ENCODE results near the gene OR52E4.

OR52E4 gene

DNA sequence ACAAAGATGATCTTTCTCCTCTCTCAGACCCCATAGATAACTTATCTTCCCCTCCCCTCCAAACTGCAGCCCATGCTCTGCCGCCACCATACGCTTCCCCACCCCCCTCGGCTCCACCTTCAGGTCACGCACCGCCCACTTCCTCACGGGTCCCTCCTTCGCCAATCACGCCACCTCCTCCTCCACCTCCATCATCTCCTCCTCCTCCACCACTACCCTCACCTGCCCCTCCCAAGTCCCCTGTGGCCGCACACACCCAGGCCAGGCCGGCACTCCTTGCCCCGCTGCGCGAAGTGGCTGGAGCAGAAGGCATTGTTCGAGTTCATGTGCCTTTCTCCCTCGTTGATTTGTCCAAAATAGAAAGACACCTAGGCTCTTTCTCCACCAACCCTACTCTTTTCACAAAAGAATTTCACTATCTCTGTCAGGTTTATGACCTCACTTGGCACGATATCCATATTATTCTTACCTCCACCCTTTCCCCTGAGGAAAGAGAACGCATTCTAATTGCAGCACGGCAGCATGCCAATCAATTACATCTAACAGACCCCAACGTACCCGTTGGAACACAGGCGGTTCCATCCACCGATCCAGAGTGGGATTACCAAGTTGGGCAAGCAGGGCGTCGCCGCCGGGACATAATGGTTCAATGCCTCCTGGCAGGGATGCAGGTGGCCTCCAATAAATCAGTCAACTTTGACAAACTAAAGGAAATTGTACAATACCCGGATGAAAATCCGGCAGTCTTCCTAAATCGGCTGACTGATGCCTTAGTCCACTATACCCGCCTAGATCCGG lies 49.3 kb downstream of the OR52E4 start:
- DNase-seq: no peak

DNA sequence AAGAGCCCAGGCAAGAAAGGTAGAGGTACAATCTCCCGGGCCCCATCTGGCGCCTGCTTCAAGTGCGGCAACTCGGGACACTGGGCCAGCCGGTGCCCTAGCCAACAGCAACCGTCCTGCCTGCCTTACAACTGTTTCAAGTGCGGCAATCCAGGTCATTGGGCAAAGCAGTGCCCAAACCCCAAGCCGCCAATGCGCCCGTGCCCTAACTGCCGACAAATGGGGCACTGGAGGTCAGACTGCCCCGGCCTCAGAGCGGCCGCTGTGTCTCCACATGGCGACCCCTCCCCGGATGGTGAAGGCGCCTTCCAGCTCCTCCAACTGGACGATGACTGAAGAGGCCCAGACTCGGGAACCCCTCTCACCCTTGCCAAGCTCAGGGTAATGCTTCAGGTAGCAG lies 50.2 kb downstream of the OR52E4 start:
- DNase-seq: no peak

DNA sequence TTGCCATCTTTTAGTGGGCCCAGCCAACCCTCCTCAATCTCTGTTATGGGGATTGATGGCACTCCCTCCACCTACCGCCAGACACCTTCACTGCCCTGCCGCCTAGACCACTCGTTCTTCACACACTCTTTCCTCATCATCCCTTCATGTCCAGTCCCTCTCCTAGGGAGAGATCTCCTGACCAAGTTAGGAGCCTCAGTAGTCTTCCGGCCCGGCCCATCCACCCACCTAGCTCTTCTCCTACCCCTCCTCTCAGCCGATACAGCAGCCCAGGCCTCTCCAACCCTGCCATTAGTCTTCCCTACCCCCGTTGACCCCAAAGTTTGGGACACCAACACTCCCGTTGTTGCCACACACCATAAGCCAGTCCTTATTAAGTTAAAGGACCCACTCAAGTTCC lies 50.6 kb downstream of the OR52E4 start:
- DNase-seq: no peak

DNA sequence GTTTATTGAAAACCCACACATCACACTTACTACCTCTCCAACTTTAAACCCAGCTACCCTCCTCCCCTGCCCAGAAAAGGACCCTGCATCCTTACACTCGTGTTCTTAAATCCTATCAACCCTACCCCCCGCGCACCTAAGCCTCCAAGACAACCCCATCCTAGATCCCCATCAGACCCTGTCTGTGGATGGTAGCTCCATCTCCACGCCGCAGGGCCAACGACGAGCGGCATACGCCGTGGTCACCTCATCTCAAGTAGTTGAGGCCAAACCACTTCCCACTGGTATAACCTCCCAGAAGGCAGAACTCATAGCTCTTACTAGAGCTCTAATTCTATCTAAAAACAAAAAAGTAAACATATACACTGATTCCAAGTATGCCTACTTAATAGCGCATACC lies 52.2 kb downstream of the OR52E4 start:
- no peak for DNase-seq

DNA sequence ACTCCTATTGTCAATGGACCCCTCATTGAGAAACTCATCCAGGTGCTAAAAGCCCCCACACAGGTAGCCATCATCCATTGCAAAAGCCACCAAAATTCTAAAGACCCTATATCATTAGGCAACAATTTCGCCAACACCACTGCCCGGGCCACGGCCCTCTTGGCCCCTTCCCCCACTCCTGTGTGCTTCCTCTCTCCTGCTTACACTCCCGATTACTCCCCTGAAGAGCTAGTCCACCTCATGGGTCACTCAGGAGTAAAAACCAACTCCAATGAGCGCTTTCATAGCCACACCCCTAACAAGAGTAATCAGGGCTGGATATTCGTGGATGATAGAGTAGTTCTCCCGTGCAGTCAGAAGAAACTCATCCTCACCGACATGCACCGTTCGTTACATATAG lies 52.7 kb downstream of the OR52E4 start:
- no peak for DNase-seq
